C4-2B (cell line): ENCODE data around the gene NDUFS5.
"Not testable (repeated sequence)": the region's sequence is repeated elsewhere in the genome, so short reads cannot be mapped to it uniquely, and the experiment has no call there.

ENCODE experiments used
- H3K27ac ChIP-seq: fragments of 450-650 bp; 2 replicates; pipeline ENCODE4 v1.5.1; 2017
- CTCF ChIP-seq: fragments of 450-650 bp; conservative IDR thresholded peaks from 2 replicates; pipeline ENCODE4 v1.5.1; 2017; ENCODE audit warnings: mild to moderate bottlenecking
- ZFX ChIP-seq: fragments of 450-650 bp; IDR thresholded peaks from 2 replicates; pipeline ENCODE4 v1.6.1; 2017

The NDUFS5 gene

DNA sequence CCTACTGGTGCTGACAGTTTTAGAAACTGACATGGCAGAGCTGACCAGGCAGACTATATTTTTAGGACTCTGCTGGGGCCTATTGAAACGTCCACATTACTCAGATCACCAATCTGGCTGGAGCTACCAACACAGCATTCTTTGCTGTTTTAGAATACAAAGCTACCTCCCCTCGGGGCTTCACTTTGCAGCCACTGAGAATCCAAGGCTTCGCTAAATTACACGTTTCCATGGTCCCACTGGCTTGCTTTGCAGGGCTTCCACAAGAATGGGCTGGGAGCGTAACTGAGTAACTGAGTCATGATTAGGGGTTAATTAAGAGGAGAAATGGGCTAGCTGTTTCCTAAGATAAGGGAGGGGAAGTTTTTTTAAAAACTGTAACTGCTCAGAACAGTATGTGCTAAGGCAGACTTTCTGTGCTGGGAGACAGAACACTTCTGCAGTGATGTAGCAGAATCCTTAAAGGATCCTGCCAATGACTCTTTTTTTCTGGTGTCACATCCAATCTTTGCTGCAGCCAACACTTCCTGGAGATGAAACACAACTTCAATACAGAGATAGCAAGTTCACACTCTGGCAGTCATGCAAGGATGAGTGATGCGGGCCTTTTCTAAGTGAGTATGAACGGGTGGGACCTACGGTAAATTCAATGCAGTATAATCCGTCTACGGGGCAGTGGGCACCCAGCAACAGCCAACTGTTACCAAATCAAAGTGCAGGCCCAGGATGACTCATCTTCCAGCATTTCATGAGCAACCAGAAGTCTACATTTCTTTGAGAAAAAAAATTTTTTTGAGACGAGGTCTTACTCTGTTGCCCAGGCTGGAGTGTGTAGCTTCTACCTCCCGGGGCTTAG is 21.5 kb downstream of the NDUFS5 start:
- no peak overlapping the region for H3K27ac ChIP-seq
- TF ChIP-seq CTCF (no peak), ZFX (no peak)

- no peak overlapping the region for H3K27ac ChIP-seq
- TF ChIP-seq CTCF: no peak
- no peak for TF ChIP-seq ZFX
These were observed 22.7 kb downstream of the NDUFS5 start for GRCh38 chr1:39048745-39049370.

DNA sequence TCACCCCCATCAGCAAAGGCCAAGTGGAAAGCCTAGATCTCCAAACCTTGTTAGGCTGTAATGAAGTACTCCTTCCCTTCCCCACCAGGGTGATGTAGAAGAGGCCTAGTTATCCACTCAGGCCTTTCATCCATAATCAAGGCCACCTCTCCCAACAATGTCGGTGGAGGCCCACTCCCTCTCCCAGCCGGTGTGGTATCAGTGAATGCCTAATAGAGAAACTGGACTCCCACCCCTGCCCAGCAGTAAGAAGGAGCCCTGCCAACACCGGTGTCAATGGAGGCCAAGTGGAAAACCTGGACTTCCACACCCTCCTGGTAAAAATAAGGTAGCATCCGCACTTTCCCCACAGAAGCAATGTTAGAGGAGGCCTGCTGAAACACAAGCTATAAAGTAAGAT is 23.9 kb downstream of the NDUFS5 start:
- no peak overlapping the region; the same call in 1 of the 2 replicates for H3K27ac ChIP-seq
- TF ChIP-seq ZFX (no peak), CTCF (no peak)

DNA sequence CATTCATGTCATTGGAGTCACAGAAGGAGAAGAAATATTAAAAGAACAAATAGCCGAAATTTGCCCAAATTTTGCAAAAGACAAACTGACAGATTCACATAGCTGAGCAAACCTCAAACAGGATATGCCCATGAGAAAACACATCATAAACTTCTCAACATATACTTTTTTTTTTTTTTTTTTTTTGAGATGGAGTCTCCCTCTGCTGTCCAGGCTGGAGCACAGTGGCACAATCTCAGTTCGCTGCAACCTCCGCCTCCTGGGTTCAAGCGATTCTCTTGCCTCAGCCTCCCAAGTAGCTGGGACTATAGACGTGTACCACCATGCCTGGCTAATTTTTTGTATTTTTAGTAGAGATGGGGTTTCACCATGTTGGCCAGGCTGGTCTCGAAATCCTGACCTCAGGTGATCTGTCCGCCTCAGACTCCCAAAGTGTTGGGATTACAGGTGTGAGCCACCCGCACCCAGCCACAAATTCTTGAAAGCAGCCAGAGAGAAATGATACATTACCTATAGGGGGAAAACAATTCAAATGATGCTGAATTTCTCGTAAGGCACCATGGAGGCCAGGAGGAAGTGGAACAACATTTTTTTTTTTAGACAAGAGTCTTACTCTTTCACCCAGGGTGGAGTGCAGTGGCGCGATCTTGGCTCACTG is 25.2 kb downstream of the NDUFS5 start:
- not testable (repeated sequence) for H3K27ac ChIP-seq

- TF ChIP-seq CTCF: no peak
- no peak for TF ChIP-seq ZFX
These were observed 25.8 kb downstream of the NDUFS5 start for GRCh38 chr1:39051956-39052355.

DNA sequence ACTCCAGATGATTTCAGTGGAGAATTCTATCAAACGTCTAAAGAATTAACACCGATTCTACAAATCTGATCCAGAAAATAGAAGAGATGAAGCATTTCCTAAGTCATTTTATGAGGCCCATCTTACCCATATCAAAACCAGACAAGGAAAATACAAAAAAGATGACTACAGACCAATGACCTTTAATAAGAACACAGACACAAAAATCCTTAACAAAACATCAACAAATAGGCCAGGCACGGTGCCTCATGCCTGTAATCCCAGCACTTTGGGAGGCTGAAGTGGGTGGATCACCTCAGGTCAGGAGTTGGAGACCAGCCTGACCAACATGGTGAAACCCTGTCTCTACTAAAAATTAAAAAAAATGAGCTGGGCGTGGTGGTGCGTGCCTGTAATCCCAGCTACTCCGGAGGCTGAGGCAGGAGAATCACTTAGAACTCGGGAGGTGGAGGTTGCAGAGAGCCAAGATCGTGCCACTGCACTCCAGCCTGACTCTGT is 29.1 kb downstream of the NDUFS5 start:
- H3K27ac ChIP-seq: not testable (repeated sequence)

More at GRCh38 chr1:39051956-39052355, 25.8 kb downstream of the NDUFS5 start:
- H3K27ac ChIP-seq: no peak overlapping the region

GRCh38 chr1:39061516-39061915 is 35.4 kb downstream of the NDUFS5 start:
- not testable (repeated sequence) for H3K27ac ChIP-seq

DNA sequence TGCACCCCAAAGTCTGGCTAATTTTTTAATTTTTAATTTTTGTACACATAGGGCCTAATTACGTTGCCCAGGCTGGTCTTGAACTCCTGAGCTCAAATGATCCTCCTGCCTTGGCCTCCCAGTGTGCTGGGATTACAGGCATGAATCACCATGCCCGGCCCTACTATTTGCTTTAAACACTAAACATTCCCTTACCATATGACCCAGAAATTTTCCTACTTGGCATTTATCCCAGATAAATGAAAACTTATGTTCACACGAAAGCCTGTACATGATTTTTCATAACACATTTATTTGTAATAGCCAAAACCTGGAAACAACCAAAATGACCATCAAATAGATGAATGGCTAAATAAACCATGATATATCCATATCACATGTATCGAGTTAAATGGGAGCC is 35.8 kb downstream of the NDUFS5 start:
- TF ChIP-seq CTCF (no peak), ZFX (no peak)

More for the DNA sequence above, 35.8 kb downstream of the NDUFS5 start:
- H3K27ac ChIP-seq: no peak overlapping the region
